HepG2 (cell line): Measurements from ENCODE around the gene ERF. TPM values are rescaled to one million over a fixed set of nuclear protein-coding genes. Genes with fewer than 3 reads are reported as not detected.
A peak's percentile ranks its signal among the peaks of the same experiment; 100 is the strongest.

Experiments
- AGO2 ChIP-seq: fragments of 200-400 bp; formaldehyde crosslinking; optimal IDR thresholded peaks from 2 replicates; pipeline ENCODE3; 2017; ENCODE audit warnings: mild to moderate bottlenecking, low read depth, low read length, moderate library complexity
- CBX1 ChIP-seq: IDR thresholded peaks from one replicate; pipeline ENCODE4 v1.6.1; 2016; ENCODE audit warnings: antibody characterized with exemption, low read depth
- ESRRA ChIP-seq: sonication (generic); formaldehyde crosslinking; IDR thresholded peaks from 2 replicates; pipeline ENCODE4 v1.5.1; 2020; ENCODE audit warnings: mild to moderate bottlenecking, low read depth, missing genetic modification reagents
- KLF15 ChIP-seq: sonication (generic); formaldehyde crosslinking; IDR thresholded peaks from 2 replicates; pipeline ENCODE4 v1.8.1; 2023; ENCODE audit warnings: borderline replicate concordance, mild to moderate bottlenecking, inconsistent platforms, missing genetic modification reagents, mixed read lengths
- RAD51 ChIP-seq: fragments of 450-650 bp; IDR thresholded peaks from 2 replicates; pipeline ENCODE4 v1.6.1; 2016; ENCODE audit warnings: borderline replicate concordance
- YEATS4 ChIP-seq: sonication (generic); formaldehyde crosslinking; IDR thresholded peaks from 2 replicates; pipeline ENCODE4 v1.4.0; 2020; ENCODE audit warnings: missing genetic modification reagents, borderline replicate concordance
- ZFYVE20 ChIP-seq: sonication (generic); formaldehyde crosslinking; IDR thresholded peaks from 2 replicates; pipeline ENCODE4 v1.8.0; 2023; ENCODE audit warnings: low read depth, mild to moderate bottlenecking, moderate library complexity, missing genetic modification reagents, borderline replicate concordance
- ZNF10 ChIP-seq: sonication (generic); formaldehyde crosslinking; IDR thresholded peaks from 2 replicates; pipeline ENCODE4 v1.4.0; 2020; ENCODE audit warnings: mild to moderate bottlenecking, low read depth, missing genetic modification reagents, borderline replicate concordance
- ZNF326 ChIP-seq: sonication (generic); formaldehyde crosslinking; IDR thresholded peaks from 2 replicates; pipeline ENCODE4 v1.4.0; 2020; ENCODE audit warnings: missing genetic modification reagents, borderline replicate concordance
- ZNF547 ChIP-seq: sonication (generic); formaldehyde crosslinking; IDR thresholded peaks from 2 replicates; pipeline ENCODE4 v1.5.1; 2020; ENCODE audit warnings: mild to moderate bottlenecking, missing genetic modification reagents
- ZNF619 ChIP-seq: sonication (generic); formaldehyde crosslinking; IDR thresholded peaks from 2 replicates; pipeline ENCODE4 v1.4.0; 2020; ENCODE audit warnings: mild to moderate bottlenecking, missing genetic modification reagents
- polyA plus RNA-seq, 8 experiments: library from polyadenylated mRNA; depleted of rRNA in 3 of 8; stranded (reverse) in 7 of 8; unstranded in 1 of 8; fragments of >200 nt; fragmentation: Illumina TruSeq in 4 of 8; extraction: Trizol in 4 of 8; gene quantifications; 2 replicates each; pipeline versions ENCODE4 v1.2.1 to v1.2.3, GENCODE V29; 2011 to 2016; ENCODE audit warnings: low read depth in 4 of 8, missing spikeins in 1 of 8, mixed read lengths in 1 of 8; ENCODE audit not compliant: insufficient read depth in 1 of 8
- total RNA-seq, 5 experiments: library from RNA; depleted of rRNA; stranded (reverse); fragments of >200 nt; fragmentation: Illumina TruSeq; extraction: Trizol; gene quantifications; 2 replicates each; pipeline ENCODE4 v1.2.3, GENCODE V29; 2016; ENCODE audit warnings: low read depth in 1 of 5
- TF ChIP-seq, protein P1 (sequence below): sonication (generic); formaldehyde crosslinking; IDR thresholded peaks from 2 replicates; pipeline ENCODE4 v1.4.0; 2020; ENCODE audit warnings: missing genetic modification reagents; ENCODE audit errors: not compliant biosample characterization
- TF ChIP-seq, protein P2 (sequence below): sonication (generic); formaldehyde crosslinking; IDR thresholded peaks from 2 replicates; pipeline ENCODE4 v1.4.0; 2020; ENCODE audit warnings: missing genetic modification reagents, borderline replicate concordance
- TF ChIP-seq, protein P3 (sequence below): sonication (generic); formaldehyde crosslinking; IDR thresholded peaks from 2 replicates; pipeline ENCODE4 v1.4.0; 2020; ENCODE audit warnings: missing genetic modification reagents
- TF ChIP-seq, protein P4 (sequence below): sonication (generic); formaldehyde crosslinking; IDR thresholded peaks from 2 replicates; pipeline ENCODE4 v1.5.1; 2020; ENCODE audit warnings: missing genetic modification reagents, mild to moderate bottlenecking, borderline replicate concordance

ERF gene
- total and polyA plus RNA-seq, 2 of the 13 experiments (the other 11 are each of a cell fraction or from before 2014, with no cell fraction given): 67.1 to 69.9 TPM

DNA sequence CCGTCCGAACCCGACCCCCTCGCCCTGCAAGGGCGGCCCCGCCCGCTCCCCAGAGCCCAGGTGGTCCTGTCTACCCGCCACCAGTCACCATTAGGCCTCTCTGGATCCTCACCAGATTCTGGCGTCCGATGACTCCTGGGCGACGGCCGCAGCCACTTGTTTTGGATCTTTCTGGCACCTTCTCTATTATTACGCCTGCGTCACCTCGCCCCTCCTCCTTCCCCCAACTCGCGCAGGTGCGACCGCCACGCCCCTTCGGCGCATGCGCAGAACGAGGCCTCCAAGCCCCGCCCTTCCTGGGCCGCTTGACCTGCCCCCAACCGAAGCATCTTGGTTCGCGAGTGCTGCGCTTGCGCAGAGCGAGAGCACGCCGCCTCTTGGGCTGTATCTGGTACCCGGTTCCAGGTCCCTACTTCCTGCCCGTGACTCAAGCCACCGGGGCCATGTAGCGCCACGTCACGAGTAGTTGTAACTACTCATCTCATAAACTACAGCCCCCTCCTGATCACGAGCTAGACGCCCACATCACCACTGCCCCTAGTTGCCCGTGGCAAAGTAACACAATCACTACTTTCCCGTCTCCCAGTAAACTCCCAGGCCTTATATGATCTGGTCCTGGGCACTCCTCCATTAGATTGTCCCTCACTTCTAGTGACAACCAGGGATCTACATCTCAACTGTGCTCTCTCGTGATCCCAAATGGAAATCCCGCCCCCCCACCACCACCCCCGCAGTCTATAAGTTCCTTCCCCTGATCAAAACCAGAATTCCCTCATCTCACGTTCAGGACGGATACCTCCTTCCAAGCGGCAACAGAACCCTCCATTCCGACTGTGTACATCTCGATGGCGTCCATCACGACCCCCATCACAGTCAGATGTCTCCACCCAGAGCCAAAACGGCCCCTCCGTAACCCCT lies 37.1 kb downstream of the ERF start, which contains the start of gene DEDD2 (continued):
- TF ChIP-seq AGO2: peak; percentile 4
- TF ChIP-seq ZNF547: 0 out of 2 replicates have a peak, but pooled peaks have one; percentile 52
- TF ChIP-seq KLF15: no peak
- no peak for TF ChIP-seq ZNF326
- TF ChIP-seq YEATS4 (CRISPR knock-in tag): peak; percentile 71
- TF ChIP-seq ZNF10 (CRISPR knock-in tag): no peak
- no peak for TF ChIP-seq ZFYVE20 (CRISPR knock-in tag)
- TF ChIP-seq, protein P1, sequence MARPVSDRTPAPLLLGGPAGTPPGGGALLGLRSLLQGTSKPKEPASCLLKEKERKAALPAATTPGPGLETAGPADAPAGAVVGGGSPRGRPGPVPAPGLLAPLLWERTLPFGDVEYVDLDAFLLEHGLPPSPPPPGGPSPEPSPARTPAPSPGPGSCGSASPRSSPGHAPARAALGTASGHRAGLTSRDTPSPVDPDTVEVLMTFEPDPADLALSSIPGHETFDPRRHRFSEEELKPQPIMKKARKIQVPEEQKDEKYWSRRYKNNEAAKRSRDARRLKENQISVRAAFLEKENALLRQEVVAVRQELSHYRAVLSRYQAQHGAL (CRISPR knock-in tag): no peak
- no peak for TF ChIP-seq RAD51
- TF ChIP-seq, protein P2, sequence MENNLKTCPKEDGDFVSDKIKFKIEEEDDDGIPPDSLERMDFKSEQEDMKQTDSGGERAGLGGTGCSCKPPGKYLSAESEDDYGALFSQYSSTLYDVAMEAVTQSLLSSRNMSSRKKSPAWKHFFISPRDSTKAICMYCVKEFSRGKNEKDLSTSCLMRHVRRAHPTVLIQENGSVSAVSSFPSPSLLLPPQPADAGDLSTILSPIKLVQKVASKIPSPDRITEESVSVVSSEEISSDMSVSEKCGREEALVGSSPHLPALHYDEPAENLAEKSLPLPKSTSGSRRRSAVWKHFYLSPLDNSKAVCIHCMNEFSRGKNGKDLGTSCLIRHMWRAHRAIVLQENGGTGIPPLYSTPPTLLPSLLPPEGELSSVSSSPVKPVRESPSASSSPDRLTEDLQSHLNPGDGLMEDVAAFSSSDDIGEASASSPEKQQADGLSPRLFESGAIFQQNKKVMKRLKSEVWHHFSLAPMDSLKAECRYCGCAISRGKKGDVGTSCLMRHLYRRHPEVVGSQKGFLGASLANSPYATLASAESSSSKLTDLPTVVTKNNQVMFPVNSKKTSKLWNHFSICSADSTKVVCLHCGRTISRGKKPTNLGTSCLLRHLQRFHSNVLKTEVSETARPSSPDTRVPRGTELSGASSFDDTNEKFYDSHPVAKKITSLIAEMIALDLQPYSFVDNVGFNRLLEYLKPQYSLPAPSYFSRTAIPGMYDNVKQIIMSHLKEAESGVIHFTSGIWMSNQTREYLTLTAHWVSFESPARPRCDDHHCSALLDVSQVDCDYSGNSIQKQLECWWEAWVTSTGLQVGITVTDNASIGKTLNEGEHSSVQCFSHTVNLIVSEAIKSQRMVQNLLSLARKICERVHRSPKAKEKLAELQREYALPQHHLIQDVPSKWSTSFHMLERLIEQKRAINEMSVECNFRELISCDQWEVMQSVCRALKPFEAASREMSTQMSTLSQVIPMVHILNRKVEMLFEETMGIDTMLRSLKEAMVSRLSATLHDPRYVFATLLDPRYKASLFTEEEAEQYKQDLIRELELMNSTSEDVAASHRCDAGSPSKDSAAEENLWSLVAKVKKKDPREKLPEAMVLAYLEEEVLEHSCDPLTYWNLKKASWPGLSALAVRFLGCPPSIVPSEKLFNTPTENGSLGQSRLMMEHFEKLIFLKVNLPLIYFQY: no peak
- TF ChIP-seq CBX1: no peak
- TF ChIP-seq, protein P3, sequence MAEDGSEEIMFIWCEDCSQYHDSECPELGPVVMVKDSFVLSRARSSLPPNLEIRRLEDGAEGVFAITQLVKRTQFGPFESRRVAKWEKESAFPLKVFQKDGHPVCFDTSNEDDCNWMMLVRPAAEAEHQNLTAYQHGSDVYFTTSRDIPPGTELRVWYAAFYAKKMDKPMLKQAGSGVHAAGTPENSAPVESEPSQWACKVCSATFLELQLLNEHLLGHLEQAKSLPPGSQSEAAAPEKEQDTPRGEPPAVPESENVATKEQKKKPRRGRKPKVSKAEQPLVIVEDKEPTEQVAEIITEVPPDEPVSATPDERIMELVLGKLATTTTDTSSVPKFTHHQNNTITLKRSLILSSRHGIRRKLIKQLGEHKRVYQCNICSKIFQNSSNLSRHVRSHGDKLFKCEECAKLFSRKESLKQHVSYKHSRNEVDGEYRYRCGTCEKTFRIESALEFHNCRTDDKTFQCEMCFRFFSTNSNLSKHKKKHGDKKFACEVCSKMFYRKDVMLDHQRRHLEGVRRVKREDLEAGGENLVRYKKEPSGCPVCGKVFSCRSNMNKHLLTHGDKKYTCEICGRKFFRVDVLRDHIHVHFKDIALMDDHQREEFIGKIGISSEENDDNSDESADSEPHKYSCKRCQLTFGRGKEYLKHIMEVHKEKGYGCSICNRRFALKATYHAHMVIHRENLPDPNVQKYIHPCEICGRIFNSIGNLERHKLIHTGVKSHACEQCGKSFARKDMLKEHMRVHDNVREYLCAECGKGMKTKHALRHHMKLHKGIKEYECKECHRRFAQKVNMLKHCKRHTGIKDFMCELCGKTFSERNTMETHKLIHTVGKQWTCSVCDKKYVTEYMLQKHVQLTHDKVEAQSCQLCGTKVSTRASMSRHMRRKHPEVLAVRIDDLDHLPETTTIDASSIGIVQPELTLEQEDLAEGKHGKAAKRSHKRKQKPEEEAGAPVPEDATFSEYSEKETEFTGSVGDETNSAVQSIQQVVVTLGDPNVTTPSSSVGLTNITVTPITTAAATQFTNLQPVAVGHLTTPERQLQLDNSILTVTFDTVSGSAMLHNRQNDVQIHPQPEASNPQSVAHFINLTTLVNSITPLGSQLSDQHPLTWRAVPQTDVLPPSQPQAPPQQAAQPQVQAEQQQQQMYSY (CRISPR knock-in tag): peak; percentile 35; the same call in 1 of the 2 replicates
- TF ChIP-seq, protein P4, sequence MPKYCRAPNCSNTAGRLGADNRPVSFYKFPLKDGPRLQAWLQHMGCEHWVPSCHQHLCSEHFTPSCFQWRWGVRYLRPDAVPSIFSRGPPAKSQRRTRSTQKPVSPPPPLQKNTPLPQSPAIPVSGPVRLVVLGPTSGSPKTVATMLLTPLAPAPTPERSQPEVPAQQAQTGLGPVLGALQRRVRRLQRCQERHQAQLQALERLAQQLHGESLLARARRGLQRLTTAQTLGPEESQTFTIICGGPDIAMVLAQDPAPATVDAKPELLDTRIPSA (CRISPR knock-in tag): no peak
- TF ChIP-seq ZNF619 (CRISPR knock-in tag): peak; percentile 65; the same call in 1 of the 2 replicates
- TF ChIP-seq ESRRA (CRISPR knock-in tag): 0 out of 2 replicates have a peak, but pooled peaks have one; percentile 43
